NCI-H510A (cell line): ENCODE measurements around the gene USP24.

Experiments used
- DNase-seq: peaks from one replicate; lab custom pipeline; 2025; lab: John Stamatoyannopoulos, UW

USP24 gene

DNA sequence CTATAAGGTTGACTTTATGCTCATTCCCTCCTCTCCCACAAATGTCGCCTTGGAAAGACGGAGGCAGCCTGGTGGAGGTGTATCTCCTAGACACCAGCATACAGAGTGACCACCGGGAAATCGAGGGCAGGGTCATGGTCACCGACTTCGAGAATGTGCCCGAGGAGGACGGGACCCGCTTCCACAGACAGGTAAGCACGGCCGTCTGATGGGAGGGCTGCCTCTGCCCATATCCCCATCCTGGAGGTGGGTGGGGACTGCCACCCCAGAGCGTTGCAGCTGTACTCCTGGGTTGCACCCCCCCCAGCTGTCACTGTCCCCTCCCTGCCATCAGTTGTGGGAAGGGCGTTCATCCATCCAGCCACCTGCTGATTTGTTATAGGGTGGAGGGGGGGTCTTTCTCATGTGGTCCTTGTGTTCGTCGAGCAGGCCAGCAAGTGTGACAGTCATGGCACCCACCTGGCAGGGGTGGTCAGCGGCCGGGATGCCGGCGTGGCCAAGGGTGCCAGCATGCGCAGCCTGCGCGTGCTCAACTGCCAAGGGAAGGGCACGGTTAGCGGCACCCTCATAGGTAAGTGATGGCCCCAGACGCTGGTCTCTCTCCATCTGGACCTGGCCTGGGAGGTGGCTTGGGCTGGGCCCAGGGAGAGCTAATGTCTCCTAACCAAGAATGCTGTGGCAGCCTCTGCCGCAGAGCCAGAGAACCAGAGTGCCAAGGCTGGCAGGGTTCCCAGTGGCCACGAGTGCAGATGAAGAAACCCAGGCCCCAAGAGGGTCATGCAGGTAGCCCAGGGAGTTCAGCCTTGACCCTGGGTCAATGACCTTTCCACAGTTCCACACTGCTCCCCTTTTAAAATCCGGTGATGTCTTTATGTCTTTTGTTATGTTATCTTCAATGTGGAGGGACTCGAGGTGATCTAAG is 162.7 kb downstream of the USP24 start:
- DNase-seq = no peak

GRCh38 chr1:55051621-55052020 is 163.5 kb downstream of the USP24 start:
- DNase-seq = no peak

DNA sequence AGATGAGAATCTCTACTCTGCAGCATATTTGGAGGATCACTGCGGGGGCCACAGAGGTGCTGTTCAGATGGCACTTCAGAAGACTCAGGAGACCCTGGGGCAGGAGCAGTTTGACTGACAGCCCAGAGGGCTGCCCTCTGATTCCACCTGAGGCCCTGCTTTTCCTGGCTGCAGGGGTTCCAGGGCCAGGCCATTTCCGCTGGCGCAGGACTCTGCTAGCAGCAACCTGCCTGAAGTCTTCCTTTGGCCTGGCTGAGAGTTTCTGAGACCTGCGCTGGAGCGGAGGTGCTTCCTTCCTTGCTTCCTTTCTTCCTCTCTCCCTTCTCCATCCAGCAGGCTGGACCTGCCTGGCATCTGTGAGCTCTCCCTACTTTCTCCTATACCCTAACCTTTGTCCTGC is 164.0 kb downstream of the USP24 start:
- DNase-seq = no peak

DNA sequence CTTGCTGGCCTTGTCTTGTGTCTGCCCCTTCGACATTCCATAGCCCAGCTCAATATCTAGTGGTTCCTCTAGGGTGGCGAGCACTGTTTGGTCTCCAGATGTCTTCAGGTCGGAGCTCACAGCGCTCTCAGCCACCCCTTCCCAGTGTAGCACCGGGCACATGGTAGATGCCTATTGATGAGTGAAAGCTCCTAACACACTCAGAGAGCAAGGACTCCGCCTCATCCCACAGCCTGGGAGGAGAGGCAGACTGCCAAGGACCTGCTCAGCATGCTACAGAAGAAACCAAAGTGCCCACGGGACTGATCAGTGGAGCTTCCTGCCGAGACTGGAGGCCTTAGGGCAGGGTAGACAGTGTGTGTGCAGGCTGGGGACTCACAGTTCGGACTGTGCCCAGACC is 164.9 kb downstream of the USP24 start:
- DNase-seq = no peak

GRCh38 chr1:55049914-55050278 is 165.3 kb downstream of the USP24 start:
- no peak for DNase-seq

DNA sequence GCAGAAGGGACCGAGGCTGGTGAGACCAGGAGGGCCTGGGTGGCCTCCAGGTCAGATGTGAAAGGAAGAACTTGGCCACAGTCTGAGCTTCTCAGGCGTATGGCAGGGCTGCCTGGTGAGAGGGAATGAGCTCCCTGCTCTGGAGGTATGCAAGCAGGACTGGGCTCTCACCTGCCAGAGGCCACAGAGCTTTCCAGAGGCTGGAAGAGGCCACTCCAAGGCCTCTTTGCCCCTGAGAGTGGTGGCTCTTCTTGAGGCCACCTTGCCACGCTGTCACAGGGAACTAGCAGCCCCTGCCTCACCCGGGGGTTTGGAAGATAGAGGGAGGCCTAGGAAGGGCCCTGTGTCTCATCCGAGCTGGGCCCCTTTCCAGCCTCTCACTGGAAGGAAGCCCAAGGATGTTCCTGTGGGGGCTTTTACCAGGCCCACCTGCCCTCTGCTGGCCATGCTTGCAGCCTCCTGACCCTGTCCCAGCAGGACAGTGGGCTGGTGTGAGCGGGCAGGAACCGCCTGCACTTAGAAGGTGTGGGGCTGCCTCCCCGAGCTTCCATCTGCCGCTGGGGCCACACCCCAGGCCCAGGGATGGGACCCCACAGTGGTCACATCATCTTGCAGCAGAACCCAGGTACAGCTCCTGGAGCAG is 165.8 kb downstream of the USP24 start:
- no peak for DNase-seq

- no peak for DNase-seq
Observed at GRCh38 chr1:55048453-55049270, 166.5 kb downstream of the USP24 start.

GRCh38 chr1:55047611-55048010 is 167.6 kb downstream of the USP24 start:
- no peak for DNase-seq

DNA sequence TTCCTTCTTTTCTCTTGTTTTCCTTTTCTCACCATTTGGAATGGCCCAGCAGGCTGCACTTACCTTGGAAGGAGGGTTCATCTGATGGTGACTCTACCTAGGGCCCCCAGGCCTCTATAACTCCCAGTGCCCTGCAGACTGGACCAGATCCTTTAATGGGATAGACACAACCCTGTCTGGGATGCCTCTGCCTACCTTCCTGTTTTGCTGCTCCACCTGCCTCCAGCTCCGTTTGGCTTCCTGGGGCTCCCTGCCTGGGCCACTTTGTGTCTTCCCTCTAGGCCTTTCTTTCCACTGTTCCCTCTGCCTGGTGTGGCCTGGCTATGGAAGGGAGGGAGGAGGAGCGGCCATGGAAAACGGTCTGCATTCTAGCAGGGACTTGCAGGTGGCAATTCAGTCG is 168.3 kb downstream of the USP24 start:
- no peak for DNase-seq

DNA sequence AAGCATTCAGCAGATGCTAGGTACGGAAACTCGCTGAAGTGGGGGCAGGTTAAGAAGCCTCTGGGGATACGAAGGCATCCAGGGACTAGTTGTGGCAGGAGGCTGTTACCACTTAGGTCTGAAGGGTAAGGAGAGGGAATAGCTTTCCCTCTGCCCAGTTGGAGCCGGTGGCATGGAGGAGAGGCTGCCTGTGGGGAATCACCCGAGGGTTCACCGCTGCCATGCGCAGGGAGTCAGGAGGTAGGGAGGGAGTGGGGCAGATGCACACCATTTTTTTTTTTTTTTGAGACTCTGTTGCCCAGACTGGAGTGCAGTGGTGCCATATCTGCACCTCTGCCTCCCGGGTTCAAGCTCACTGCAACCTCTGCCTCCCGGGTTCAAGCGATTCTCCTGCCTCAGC is 169.7 kb downstream of the USP24 start:
- DNase-seq = no peak

GRCh38 chr1:55044617-55045397 is 170.4 kb downstream of the USP24 start:
- no peak for DNase-seq

DNA sequence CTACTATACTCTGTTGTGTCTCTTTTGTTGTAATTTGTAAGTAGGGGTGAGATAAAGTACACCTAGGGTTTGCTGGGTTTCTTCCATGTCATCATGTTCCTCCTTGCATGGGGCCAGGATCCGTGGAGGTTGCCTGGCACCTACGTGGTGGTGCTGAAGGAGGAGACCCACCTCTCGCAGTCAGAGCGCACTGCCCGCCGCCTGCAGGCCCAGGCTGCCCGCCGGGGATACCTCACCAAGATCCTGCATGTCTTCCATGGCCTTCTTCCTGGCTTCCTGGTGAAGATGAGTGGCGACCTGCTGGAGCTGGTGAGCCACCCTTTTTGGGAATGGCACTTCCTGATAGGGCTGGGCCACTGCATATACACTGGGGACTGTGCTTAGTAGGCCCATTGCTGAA is 171.4 kb downstream of the USP24 start:
- no peak for DNase-seq

DNA sequence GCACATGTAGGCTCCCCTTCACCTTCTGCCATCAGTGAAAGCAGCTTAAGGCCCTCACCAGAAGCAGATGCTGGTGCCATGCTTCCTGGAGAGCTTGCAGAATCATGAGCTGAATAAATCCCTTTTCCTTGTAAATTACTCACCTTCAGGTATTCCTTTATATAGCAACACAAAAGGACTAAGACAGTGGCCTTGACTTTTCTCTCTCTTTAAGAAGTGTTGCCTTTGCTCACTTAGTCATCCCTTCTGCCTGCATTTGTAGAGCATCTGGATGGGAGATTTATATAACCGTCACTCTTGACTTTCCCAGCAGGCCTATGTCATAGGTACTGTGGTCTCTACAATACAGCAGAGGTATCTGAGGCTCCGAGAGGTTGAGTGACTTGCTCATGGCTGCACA is 172.2 kb downstream of the USP24 start:
- DNase-seq = no peak

DNA sequence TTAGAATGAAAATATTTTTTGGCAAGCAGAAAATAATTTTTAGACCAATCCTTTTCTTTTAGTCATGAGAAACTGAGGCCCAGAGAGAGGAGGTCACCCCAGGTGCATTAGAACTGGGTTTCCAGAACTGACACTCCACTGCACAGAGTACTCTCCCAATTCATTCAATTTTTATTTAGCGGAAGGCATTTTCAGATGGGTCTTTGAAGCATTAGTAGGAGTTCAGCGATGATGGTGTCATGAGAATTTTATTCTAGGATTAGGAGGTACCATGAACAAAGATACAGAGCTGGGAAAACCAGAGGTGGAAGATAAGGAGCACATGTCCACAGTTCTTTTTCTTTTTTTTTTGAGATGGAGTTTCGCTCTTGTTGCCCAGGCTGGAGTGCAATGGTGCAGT is 173.6 kb downstream of the USP24 start:
- DNase-seq = no peak

- DNase-seq = no peak
Observed at GRCh38 chr1:55040933-55041494, 174.2 kb downstream of the USP24 start.

DNA sequence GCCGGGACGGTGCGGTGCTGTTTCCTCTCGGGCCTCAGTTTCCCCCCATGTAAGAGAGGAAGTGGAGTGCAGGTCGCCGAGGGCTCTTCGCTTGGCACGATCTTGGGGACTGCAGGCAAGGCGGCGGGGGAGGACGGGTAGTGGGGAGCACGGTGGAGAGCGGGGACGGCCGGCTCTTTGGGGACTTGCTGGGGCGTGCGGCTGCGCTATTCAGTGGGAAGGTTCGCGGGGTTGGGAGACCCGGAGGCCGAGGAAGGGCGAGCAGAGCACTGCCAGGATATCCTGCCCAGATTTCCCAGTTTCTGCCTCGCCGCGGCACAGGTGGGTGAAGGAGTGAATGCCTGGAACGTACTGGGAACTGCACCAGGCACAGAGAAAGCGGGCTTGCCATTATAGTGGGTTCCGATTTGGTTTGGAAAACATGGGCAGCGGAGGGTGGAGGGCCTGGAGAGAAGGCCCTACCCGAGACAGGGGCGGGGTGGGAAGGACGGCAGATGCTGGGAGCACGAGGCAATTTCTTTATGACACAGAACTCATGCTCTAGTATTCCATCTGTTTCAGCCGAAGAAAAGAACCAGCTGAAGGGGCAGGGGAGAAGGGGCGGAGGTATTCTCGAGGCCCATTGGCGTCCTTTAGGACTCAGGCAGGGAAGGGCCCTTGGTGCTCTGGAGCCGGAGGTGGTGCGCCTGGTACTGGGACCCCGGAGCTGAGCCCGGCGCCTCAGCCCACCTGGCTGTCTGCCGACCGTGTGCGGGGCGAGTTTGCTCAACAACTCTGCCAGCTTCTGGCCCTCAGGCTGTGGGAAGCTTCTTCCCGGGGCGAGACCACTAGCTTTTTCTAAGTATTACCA is 174.9 kb downstream of the USP24 start:
- no peak for DNase-seq

- no peak for DNase-seq
Observed at GRCh38 chr1:55039342-55040082, 175.7 kb downstream of the USP24 start, which contains the start of gene PCSK9. TSS of gene PCSK9 (plus strand) at chr1:55039548. CDS start at chr1:55039838, 290 bp downstream.

GRCh38 chr1:55038974-55039341 is 176.2 kb downstream of the USP24 start:
- no peak for DNase-seq

DNA sequence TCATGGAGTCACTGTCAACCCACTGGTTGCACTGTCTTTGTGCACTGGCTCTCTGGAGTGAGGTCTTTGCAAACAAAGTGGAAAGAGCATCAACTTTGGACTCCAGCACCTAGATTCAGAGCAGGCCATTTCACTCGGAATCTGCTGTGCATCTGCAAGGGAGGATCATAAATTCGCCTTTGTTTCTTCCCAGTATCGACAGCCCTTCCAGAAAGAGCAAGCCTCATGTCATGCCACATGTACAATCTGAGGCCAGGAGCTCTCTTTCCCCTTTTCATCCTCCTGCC is 176.7 kb downstream of the USP24 start:
- DNase-seq = no peak
